HCT116 (cell line): Measurements from ENCODE around the gene UGT1A7. TPM values are rescaled to one million over a fixed set of nuclear protein-coding genes. Genes with fewer than 3 reads are reported as not detected.

ENCODE experiments used
- ATAC-seq: fragments of 200-7000 bp; cut with Tn5 transposase; 2 replicates; pipeline ENCODE4 v1.9.1; 2020; ENCODE audit warnings: mild to moderate bottlenecking, moderate library complexity
- BruUV-seq: library from RNA; stranded (reverse); fragments of 400-500 nt; replicated peaks from 2 replicates; lab custom pipeline; 2021; lab: Mats Ljungman, UMichigan
- CTCF ChIA-PET: fragments of 300-600 bp; sonication (Branson Sonifier 250); formaldehyde crosslinking; loops from one replicate; lab custom pipeline; 2021; ENCODE audit warnings: antibody characterized with exemption; lab: Charles Lee
- POLR2A ChIA-PET: fragments of 300-600, 350-600 bp; sonication (Branson Sonifier 250); formaldehyde crosslinking; loops from one replicate; lab custom pipeline; 2021; ENCODE audit warnings: antibody characterized with exemption; lab: Charles Lee
- RAD21 ChIA-PET, 2 experiments: fragments of 300-600 bp; sonication (Branson Sonifier 250); formaldehyde crosslinking; loops; one replicate each; lab custom pipeline; 2023; ENCODE audit warnings: low total read pairs in 2 of 2; ENCODE audit not compliant: uncharacterized antibody in 2 of 2, unreplicated experiment in 2 of 2, low non-redundant PET in 1 of 2; lab: Charles Lee
- DNase-seq: peaks from one replicate; pipeline ENCODE4 v3.0.0-alpha.2; 2010; ENCODE audit warnings: low read depth, low spot score
- H2AFZ ChIP-seq: fragments of 200-600 bp; shearing (Covaris generic), sonication (generic); 2 replicates; pipeline ENCODE4 v1.6.1; 2017; ENCODE audit warnings: low read depth, mixed run types, mixed read lengths, antibody characterized with exemption, low read length; ENCODE audit not compliant: poor library complexity, severe bottlenecking
- H3K27ac ChIP-seq: 2 replicates; pipeline ENCODE4 v1.5.1; 2012; ENCODE audit warnings: low read depth, low read length
- H3K27me3 ChIP-seq: fragments of 200-600 bp; sonication (generic); 2 replicates; pipeline ENCODE4 v1.6.1; 2016; ENCODE audit warnings: mixed run types, low read length, mixed read lengths; ENCODE audit not compliant: insufficient read depth
- H3K36me3 ChIP-seq, 2 experiments: fragments of 200-500 bp in 1 of 2; fragments of 200-600 bp in 1 of 2; sonication (Bioruptor generic) in 1 of 2; sonication (generic) in 1 of 2; 2 replicates each; pipeline versions ENCODE4 v1.5.1 to v1.6.1; 2014 to 2016; ENCODE audit warnings: low read length in 2 of 2, inconsistent platforms in 1 of 2, mixed read lengths in 1 of 2, mixed run types in 1 of 2; ENCODE audit not compliant: insufficient read depth in 2 of 2, control insufficient read depth in 1 of 2
- H3K4me1 ChIP-seq, 2 experiments: fragments of 200-600 bp in 1 of 2; sonication (generic) in 1 of 2; 2 replicates each; pipeline versions ENCODE4 v1.5.1 to v1.6.1; 2012 to 2017; ENCODE audit warnings: low read length in 2 of 2, inconsistent platforms in 1 of 2, mild to moderate bottlenecking in 1 of 2, mixed read lengths in 1 of 2, mixed run types in 1 of 2, moderate library complexity in 1 of 2; ENCODE audit not compliant: insufficient read depth in 2 of 2, control insufficient read depth in 1 of 2
- H3K4me2 ChIP-seq: fragments of 200-600 bp; sonication (generic); 2 replicates; pipeline ENCODE4 v1.6.1; 2017; ENCODE audit warnings: mixed run types, low read length, mixed read lengths
- H3K4me3 ChIP-seq, 2 experiments: fragments of 200-600 bp in 1 of 2; sonication (generic) in 1 of 2; replicated peaks in 1 of 2; 2 replicates each; pipeline ENCODE4 v1.5.1; 2011 to 2016; ENCODE audit warnings: low read length in 2 of 2, control low read depth in 1 of 2, low read depth in 1 of 2, mild to moderate bottlenecking in 1 of 2, mixed read lengths in 1 of 2, mixed run types in 1 of 2
- H3K79me2 ChIP-seq: fragments of 200-600 bp; sonication (generic); 2 replicates; pipeline ENCODE4 v1.6.1; 2017; ENCODE audit warnings: mild to moderate bottlenecking, mixed run types, low read length, moderate library complexity, mixed read lengths; ENCODE audit not compliant: insufficient read depth
- H3K9ac ChIP-seq: fragments of 200-600 bp; sonication (generic); 2 replicates; pipeline ENCODE4 v1.6.1; 2016; ENCODE audit warnings: low read length, mixed read lengths
- H3K9me2 ChIP-seq: fragments of 200-600 bp; sonication (generic), shearing (Covaris generic); 2 replicates; pipeline ENCODE4 v1.6.1; 2017; ENCODE audit warnings: mixed run types, mild to moderate bottlenecking, moderate library complexity; ENCODE audit not compliant: insufficient read depth
- H3K9me3 ChIP-seq, 2 experiments: fragments of 200-500 bp in 1 of 2; fragments of 200-600 bp in 1 of 2; sonication (Bioruptor generic) in 1 of 2; sonication (generic) in 1 of 2; 2 replicates each; pipeline ENCODE4 v1.6.1; 2014 to 2017; ENCODE audit warnings: low read length in 2 of 2, mixed read lengths in 2 of 2, inconsistent platforms in 1 of 2, low read depth in 1 of 2, mild to moderate bottlenecking in 1 of 2, mixed run types in 1 of 2, moderate library complexity in 1 of 2; ENCODE audit not compliant: control insufficient read depth in 1 of 2, insufficient read depth in 1 of 2
- H4K20me1 ChIP-seq: fragments of 200-600 bp; sonication (generic), shearing (Covaris generic); 2 replicates; pipeline ENCODE4 v1.6.1; 2017; ENCODE audit warnings: mixed run types, mild to moderate bottlenecking, moderate library complexity; ENCODE audit not compliant: insufficient read depth
- CBX3 ChIP-seq: IDR thresholded peaks from 2 replicates; pipeline ENCODE4 v1.6.1; 2012; ENCODE audit warnings: low read depth
- CEBPB ChIP-seq: IDR thresholded peaks from 2 replicates; pipeline ENCODE4 v1.6.1; 2012; ENCODE audit warnings: low read depth
- CTCF ChIP-seq, 3 experiments: fragments of 200-600 bp in 1 of 3; sonication (generic) in 1 of 3; IDR thresholded peaks in 2 of 3; conservative IDR thresholded peaks in 1 of 3; 2 replicates each; pipeline ENCODE4 v1.5.1; 2012 to 2017; ENCODE audit warnings: low read depth in 2 of 3, low read length in 2 of 3, antibody characterized with exemption in 1 of 3, borderline replicate concordance in 1 of 3, control low read depth in 1 of 3, mild to moderate bottlenecking in 1 of 3, mixed read lengths in 1 of 3, mixed run types in 1 of 3, moderate library complexity in 1 of 3; ENCODE audit not compliant: insufficient read depth in 1 of 3
- EGR1 ChIP-seq: IDR thresholded peaks from 2 replicates; pipeline ENCODE4 v1.6.1; 2012; ENCODE audit warnings: low read depth
- EZH2 ChIP-seq: fragments of 200-600 bp; sonication (generic); IDR thresholded peaks from 2 replicates; pipeline ENCODE4 v1.6.1; 2017; ENCODE audit warnings: antibody characterized with exemption, mixed run types
- EZH2phosphoT487 ChIP-seq: fragments of 200-600 bp; IDR thresholded peaks from 2 replicates; pipeline ENCODE4 v1.6.1; 2018; ENCODE audit warnings: antibody characterized with exemption, borderline replicate concordance
- FOSL1 ChIP-seq: IDR thresholded peaks from 2 replicates; pipeline ENCODE4 v1.6.1; 2012; ENCODE audit warnings: low read depth
- JUND ChIP-seq: IDR thresholded peaks from 2 replicates; pipeline ENCODE4 v1.6.1; 2012
- POLR2A ChIP-seq: IDR thresholded peaks from 2 replicates; pipeline ENCODE4 v1.7.0; 2011; ENCODE audit warnings: borderline replicate concordance; ENCODE audit not compliant: insufficient read depth, insufficient read length; ENCODE audit errors: extremely low read depth
- POLR2AphosphoS5 ChIP-seq: IDR thresholded peaks from 2 replicates; pipeline ENCODE4 v1.6.1; 2011; ENCODE audit warnings: mild to moderate bottlenecking, low read depth, low read length, moderate library complexity
- SIN3A ChIP-seq: IDR thresholded peaks from 2 replicates; pipeline ENCODE4 v1.6.1; 2012; ENCODE audit warnings: low read depth
- SRF ChIP-seq: IDR thresholded peaks from 2 replicates; pipeline ENCODE4 v1.6.1; 2012; ENCODE audit warnings: low read depth
- TCF7L2 ChIP-seq: IDR thresholded peaks from 2 replicates; pipeline ENCODE4 v1.7.0; 2011; ENCODE audit warnings: borderline replicate concordance, inconsistent platforms; ENCODE audit not compliant: insufficient read depth, insufficient read length; ENCODE audit errors: extremely low read depth
- YY1 ChIP-seq: IDR thresholded peaks from 2 replicates; pipeline ENCODE4 v1.6.1; 2011; ENCODE audit warnings: low read length, low read depth, moderate library complexity, mild to moderate bottlenecking; ENCODE audit not compliant: insufficient replicate concordance; ENCODE audit errors: extremely low read depth
- ZFX ChIP-seq: fragments of 450-650 bp; IDR thresholded peaks from 2 replicates; pipeline ENCODE4 v1.6.1; 2017
- ZNF274 ChIP-seq: fragments of 200-500 bp; sonication (Bioruptor generic); IDR thresholded peaks from 2 replicates; pipeline ENCODE4 v1.6.1; 2014; ENCODE audit warnings: mild to moderate bottlenecking, low read depth, low read length, inconsistent platforms
- intact Hi-C: fragments of 100-400 bp; cut with micrococcal nuclease; formaldehyde crosslinking; loops from 2 replicates; pipeline ENCODE4 v1.10.0; 2022
- total RNA-seq: library from RNA; stranded (reverse); gene quantifications from one replicate; pipeline ENCODE4 v1.2.1, GENCODE V29; 2021; ENCODE audit not compliant: unreplicated experiment
- TF ChIP-seq, protein P1 (sequence below): IDR thresholded peaks from 2 replicates; pipeline ENCODE4 v1.6.1; 2011; ENCODE audit warnings: mild to moderate bottlenecking, low read length, moderate library complexity; ENCODE audit not compliant: insufficient replicate concordance; ENCODE audit errors: extremely low read depth
- TF ChIP-seq, protein P2 (sequence below): IDR thresholded peaks from 2 replicates; pipeline ENCODE4 v1.6.1; 2012
- TF ChIP-seq, protein P3 (sequence below): IDR thresholded peaks from 2 replicates; pipeline ENCODE4 v1.6.1; 2012; ENCODE audit warnings: low read depth

UGT1A7 gene
- total RNA-seq, 1 experiment from 2014 or later, result not detected

GRCh38 chr2:233673896-233674295 is 7.8 kb upstream of the UGT1A7 start:
- H2AFZ ChIP-seq, result peak overlapping the region; percentile 72
- H3K4me2 ChIP-seq, result no peak overlapping the region
- no peaks in the 10 kb centered on the region for H3K4me1 ChIP-seq
- H3K27me3 ChIP-seq, result peaks cover 6% of the 10 kb centered on the region; the same call in 1 of the 2 replicates
- RAD21 ChIA-PET, result no interaction called here
- TF ChIP-seq CBX3 (no peak), SRF (no peak), SIN3A (no peak), CTCF (IDR thresholded peaks at IDR 0.05 in 2 of 3, conservative IDR thresholded peaks at IDR 0.05 in 1 of 3; ENCODE audit: borderline replicate concordance in 1 of 3, insufficient read depth in 1 of 3, low read depth in 2 of 3, low read length in 2 of 3) (no peak), EGR1 (no peak), FOSL1 (no peak), JUND (no peak), ZFX (no peak), CEBPB (no peak), POLR2A (no peak), EZH2 (no peak), POLR2AphosphoS5 (no peak), ZNF274 (no peak), YY1 (no peak), EZH2phosphoT487 (no peak), TCF7L2 (no peak)
- TF ChIP-seq, protein P1, sequence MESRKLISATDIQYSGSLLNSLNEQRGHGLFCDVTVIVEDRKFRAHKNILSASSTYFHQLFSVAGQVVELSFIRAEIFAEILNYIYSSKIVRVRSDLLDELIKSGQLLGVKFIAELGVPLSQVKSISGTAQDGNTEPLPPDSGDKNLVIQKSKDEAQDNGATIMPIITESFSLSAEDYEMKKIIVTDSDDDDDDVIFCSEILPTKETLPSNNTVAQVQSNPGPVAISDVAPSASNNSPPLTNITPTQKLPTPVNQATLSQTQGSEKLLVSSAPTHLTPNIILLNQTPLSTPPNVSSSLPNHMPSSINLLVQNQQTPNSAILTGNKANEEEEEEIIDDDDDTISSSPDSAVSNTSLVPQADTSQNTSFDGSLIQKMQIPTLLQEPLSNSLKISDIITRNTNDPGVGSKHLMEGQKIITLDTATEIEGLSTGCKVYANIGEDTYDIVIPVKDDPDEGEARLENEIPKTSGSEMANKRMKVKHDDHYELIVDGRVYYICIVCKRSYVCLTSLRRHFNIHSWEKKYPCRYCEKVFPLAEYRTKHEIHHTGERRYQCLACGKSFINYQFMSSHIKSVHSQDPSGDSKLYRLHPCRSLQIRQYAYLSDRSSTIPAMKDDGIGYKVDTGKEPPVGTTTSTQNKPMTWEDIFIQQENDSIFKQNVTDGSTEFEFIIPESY, result no peak
- TF ChIP-seq, protein P2, sequence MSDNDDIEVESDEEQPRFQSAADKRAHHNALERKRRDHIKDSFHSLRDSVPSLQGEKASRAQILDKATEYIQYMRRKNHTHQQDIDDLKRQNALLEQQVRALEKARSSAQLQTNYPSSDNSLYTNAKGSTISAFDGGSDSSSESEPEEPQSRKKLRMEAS, result no peak
- TF ChIP-seq, protein P3, sequence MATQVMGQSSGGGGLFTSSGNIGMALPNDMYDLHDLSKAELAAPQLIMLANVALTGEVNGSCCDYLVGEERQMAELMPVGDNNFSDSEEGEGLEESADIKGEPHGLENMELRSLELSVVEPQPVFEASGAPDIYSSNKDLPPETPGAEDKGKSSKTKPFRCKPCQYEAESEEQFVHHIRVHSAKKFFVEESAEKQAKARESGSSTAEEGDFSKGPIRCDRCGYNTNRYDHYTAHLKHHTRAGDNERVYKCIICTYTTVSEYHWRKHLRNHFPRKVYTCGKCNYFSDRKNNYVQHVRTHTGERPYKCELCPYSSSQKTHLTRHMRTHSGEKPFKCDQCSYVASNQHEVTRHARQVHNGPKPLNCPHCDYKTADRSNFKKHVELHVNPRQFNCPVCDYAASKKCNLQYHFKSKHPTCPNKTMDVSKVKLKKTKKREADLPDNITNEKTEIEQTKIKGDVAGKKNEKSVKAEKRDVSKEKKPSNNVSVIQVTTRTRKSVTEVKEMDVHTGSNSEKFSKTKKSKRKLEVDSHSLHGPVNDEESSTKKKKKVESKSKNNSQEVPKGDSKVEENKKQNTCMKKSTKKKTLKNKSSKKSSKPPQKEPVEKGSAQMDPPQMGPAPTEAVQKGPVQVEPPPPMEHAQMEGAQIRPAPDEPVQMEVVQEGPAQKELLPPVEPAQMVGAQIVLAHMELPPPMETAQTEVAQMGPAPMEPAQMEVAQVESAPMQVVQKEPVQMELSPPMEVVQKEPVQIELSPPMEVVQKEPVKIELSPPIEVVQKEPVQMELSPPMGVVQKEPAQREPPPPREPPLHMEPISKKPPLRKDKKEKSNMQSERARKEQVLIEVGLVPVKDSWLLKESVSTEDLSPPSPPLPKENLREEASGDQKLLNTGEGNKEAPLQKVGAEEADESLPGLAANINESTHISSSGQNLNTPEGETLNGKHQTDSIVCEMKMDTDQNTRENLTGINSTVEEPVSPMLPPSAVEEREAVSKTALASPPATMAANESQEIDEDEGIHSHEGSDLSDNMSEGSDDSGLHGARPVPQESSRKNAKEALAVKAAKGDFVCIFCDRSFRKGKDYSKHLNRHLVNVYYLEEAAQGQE, result no peak
- H3K27ac ChIP-seq, result no peak overlapping the region
- no peaks in the 10 kb centered on the region for H3K79me2 ChIP-seq
- H3K9me2 ChIP-seq, result no peaks in the 10 kb centered on the region
- no peak overlapping the region for H3K4me3 ChIP-seq
- ATAC-seq, result no peak
- no peak for DNase-seq
- BruUV-seq, result no TSS peak
- intact Hi-C loops, result no loop called here
- CTCF ChIA-PET, result no interaction called here
- POLR2A ChIA-PET, result no interaction called here
- H3K9ac ChIP-seq, result no peak overlapping the region
- no peaks in the 10 kb centered on the region for H3K9me3 ChIP-seq
- H4K20me1 ChIP-seq, result no peaks in the 10 kb centered on the region
- no peaks in the 10 kb centered on the region for H3K36me3 ChIP-seq
